Stimulated activated CD4-positive, alpha-beta T cell treated with anti-CD3 and anti-CD28 coated beads, TNF-alpha, amount 100 ng/mL, for 48 hours (primary cell): ENCODE data around the gene ZNF837.
A peak's percentile ranks its signal among the peaks of the same experiment; 100 is the strongest.
"Not testable (repeated sequence)": the region's sequence is repeated elsewhere in the genome, so short reads cannot be mapped to it uniquely, and the experiment has no call there.

Source experiments
- DNase-seq, 3 donors: peaks; one replicate each; pipeline ENCODE4 v3.0.0-alpha.2; 2020; ENCODE audit warnings: low read depth in 3 of 3

The ZNF837 gene

GRCh38 chr19:58380662-58381459, at the start of gene ZNF837:
TSS of gene ZNF837 (minus strand) at chr19:58381030. CDS start at chr19:58369332, 11,698 bp downstream.
- peak; percentile 94 to 98 (median 95) for DNase-seq

- DNase-seq, result no peak
These were observed 48.9 kb upstream of the ZNF837 start for GRCh38 chr19:58429745-58430144.

- no peak for DNase-seq
These were observed 47.8 kb upstream of the ZNF837 start for GRCh38 chr19:58428617-58429016.

GRCh38 chr19:58417071-58417470, 36.2 kb upstream of the ZNF837 start:
- DNase-seq, result no peak

- no peak for DNase-seq
These were observed 35.8 kb upstream of the ZNF837 start for GRCh38 chr19:58416604-58417003.

GRCh38 chr19:58409010-58409790, 28.4 kb upstream of the ZNF837 start:
- no peak for DNase-seq

- peak; percentile 90 to 92 (median 91) for DNase-seq
These were observed 27.6 kb upstream of the ZNF837 start, which contains the start of gene ZNF584 for GRCh38 chr19:58408152-58409009. TSS of gene ZNF584 (plus strand) at chr19:58408649. CDS start at chr19:58409148, 499 bp downstream.

GRCh38 chr19:58407658-58408151, 26.9 kb upstream of the ZNF837 start:
- no peak for DNase-seq

GRCh38 chr19:58406818-58407657, 26.2 kb upstream of the ZNF837 start:
- no peak for DNase-seq

- DNase-seq, result not testable (repeated sequence)
These were observed 23.2 kb upstream of the ZNF837 start for GRCh38 chr19:58403920-58404478.

- DNase-seq, result no peak
These were observed 21.1 kb upstream of the ZNF837 start for GRCh38 chr19:58401840-58402421.

- DNase-seq, result peak; percentile 96 to 99 (median 98)
These were observed 20.3 kb upstream of the ZNF837 start for GRCh38 chr19:58400916-58401839.

GRCh38 chr19:58400316-58400915, 19.6 kb upstream of the ZNF837 start:
- no peak for DNase-seq

- DNase-seq, result no peak
These were observed 19.1 kb upstream of the ZNF837 start for GRCh38 chr19:58399903-58400302.

GRCh38 chr19:58398545-58398944, 17.7 kb upstream of the ZNF837 start:
- no peak for DNase-seq

- no peak for DNase-seq
These were observed 17.3 kb upstream of the ZNF837 start for GRCh38 chr19:58398087-58398486.

- no peak for DNase-seq
These were observed 16.8 kb upstream of the ZNF837 start for GRCh38 chr19:58397533-58398037.
